GM04503 (cell line): ENCODE measurements around the gene MTMR1.

ENCODE experiments used
- DNase-seq: peaks from one replicate; pipeline ENCODE4 v3.0.0-alpha.2; 2012; ENCODE audit warnings: low read depth

Gene MTMR1

GRCh38 chrX:150779385-150779784 is 86.2 kb downstream of the MTMR1 start:
- no peak for DNase-seq

- no peak for DNase-seq
Observed at GRCh38 chrX:150781677-150782076, 88.5 kb downstream of the MTMR1 start.

- DNase-seq: no peak
Observed at GRCh38 chrX:150790021-150790420, 96.8 kb downstream of the MTMR1 start.

- DNase-seq: no peak
Observed at GRCh38 chrX:150792949-150793527, 99.8 kb downstream of the MTMR1 start.

- no peak for DNase-seq
Observed at GRCh38 chrX:150805736-150806135, 112.5 kb downstream of the MTMR1 start.

- no peak for DNase-seq
Observed at GRCh38 chrX:150806827-150807226, 113.6 kb downstream of the MTMR1 start.

- peak; percentile 27 for DNase-seq
Observed at GRCh38 chrX:150813922-150814321, 120.7 kb downstream of the MTMR1 start.
